AG09309 (cell line): ENCODE data around the gene SNX9.
"Not testable (repeated sequence)": the region's sequence is repeated elsewhere in the genome, so short reads cannot be mapped to it uniquely, and the experiment has no call there.

Source experiments
- DNase-seq: peaks from one replicate; pipeline ENCODE4 v3.0.0-alpha.2; 2010; ENCODE audit warnings: low read depth
- H3K4me3 ChIP-seq: 2 replicates; pipeline ENCODE4 v1.5.1; 2011; ENCODE audit warnings: mild to moderate bottlenecking, low read depth, low read length, moderate library complexity; ENCODE audit not compliant: control insufficient read depth
- TF ChIP-seq, protein P1 (sequence below): IDR thresholded peaks from 2 replicates; pipeline ENCODE4 v1.5.1; 2011; ENCODE audit warnings: mild to moderate bottlenecking, low read depth, low read length, inconsistent platforms; ENCODE audit not compliant: insufficient read depth, control insufficient read depth; ENCODE audit errors: missing control alignments

Gene SNX9

DNA sequence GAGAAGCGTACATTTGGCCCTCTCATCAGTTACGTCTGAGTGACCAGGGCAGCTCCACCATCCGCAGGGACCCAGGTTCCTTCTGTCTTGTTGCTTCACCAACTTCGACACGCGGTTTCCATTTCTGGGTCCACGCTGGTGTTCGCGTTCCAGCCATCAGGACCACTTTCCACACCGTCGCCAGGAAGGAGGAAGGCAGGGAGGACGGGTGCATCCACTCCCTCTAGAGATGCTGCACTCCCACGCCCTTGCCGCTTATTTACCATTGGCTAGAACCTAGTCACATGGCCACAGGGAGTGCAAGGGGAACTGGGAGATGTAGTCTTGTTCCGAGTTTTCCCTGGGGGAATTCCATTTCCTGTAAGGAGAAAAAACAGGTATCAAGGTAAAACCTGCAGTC, 33.2 kb upstream of the SNX9 start:
- TF ChIP-seq, protein P1, sequence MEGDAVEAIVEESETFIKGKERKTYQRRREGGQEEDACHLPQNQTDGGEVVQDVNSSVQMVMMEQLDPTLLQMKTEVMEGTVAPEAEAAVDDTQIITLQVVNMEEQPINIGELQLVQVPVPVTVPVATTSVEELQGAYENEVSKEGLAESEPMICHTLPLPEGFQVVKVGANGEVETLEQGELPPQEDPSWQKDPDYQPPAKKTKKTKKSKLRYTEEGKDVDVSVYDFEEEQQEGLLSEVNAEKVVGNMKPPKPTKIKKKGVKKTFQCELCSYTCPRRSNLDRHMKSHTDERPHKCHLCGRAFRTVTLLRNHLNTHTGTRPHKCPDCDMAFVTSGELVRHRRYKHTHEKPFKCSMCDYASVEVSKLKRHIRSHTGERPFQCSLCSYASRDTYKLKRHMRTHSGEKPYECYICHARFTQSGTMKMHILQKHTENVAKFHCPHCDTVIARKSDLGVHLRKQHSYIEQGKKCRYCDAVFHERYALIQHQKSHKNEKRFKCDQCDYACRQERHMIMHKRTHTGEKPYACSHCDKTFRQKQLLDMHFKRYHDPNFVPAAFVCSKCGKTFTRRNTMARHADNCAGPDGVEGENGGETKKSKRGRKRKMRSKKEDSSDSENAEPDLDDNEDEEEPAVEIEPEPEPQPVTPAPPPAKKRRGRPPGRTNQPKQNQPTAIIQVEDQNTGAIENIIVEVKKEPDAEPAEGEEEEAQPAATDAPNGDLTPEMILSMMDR, result no peak

DNA sequence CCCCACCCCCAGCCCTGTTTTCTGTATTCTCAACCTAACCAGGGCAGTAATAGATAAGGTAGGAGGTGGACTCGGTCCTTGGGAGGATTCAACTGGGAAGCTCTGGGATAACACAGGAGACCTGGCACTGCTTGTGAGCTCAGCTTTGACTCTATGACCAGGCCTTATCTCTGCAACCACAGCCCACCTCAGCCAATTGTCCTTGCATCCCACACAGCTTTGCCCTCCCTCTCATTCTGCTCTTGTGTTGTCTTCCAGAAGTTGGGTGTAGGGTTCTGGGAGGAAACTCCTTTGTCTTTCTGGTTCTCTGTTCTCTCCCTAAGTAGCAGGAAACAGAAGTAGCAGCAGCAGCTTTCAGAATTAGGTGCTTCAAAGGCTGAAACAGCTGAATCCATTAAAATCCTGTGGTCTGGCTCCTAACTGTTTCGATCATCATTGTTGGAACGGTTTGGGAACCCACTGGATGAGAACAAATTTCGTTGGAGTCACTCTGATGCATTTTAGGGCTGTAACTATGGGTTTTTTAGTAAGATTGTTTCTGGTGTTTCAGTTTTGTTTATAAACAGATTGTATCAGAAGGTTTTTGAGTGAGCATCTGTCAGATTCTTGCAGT, 32.4 kb upstream of the SNX9 start:
- no peak overlapping the region for H3K4me3 ChIP-seq
- no peak for DNase-seq
- TF ChIP-seq, protein P1, result no peak

More for the DNA sequence above, 33.2 kb upstream of the SNX9 start:
- H3K4me3 ChIP-seq, result no peak overlapping the region
- no peak for DNase-seq

- no peak for DNase-seq
- no peak overlapping the region for H3K4me3 ChIP-seq
- TF ChIP-seq, protein P1, result no peak
Measured at GRCh38 chr6:157791450-157791849, 31.6 kb upstream of the SNX9 start.

- DNase-seq, result no peak
- no peak overlapping the region for H3K4me3 ChIP-seq
- TF ChIP-seq, protein P1, result no peak
Measured at GRCh38 chr6:157792671-157793070, 30.4 kb upstream of the SNX9 start.

DNA sequence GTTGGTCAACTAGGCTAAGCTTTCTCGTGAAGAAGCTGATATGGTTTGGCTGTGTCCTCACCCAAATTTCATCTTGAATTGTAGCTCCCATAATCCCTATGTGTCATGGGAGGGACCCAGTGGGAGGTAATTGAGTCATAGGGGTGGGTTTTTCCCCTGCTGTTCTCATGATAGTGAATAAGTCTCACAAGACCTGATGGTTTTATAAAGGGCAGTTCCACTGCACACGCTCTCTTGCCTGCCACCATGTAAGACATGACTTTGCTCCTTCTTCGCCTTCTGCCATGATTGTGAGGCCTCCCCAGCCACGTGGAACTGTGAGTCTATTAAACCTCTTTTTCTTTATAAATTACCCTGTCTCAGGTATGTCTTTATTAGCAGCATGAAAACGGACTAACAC, 29.0 kb upstream of the SNX9 start:
- H3K4me3 ChIP-seq, DNase-seq: not testable (repeated sequence)

- no peak overlapping the region for H3K4me3 ChIP-seq
- TF ChIP-seq, protein P1, result no peak
- no peak for DNase-seq
Measured at GRCh38 chr6:157795841-157796240, 27.2 kb upstream of the SNX9 start.

- TF ChIP-seq, protein P1, result no peak
- H3K4me3 ChIP-seq, result no peak overlapping the region
- no peak for DNase-seq
Measured at GRCh38 chr6:157798851-157799250, 24.2 kb upstream of the SNX9 start.

GRCh38 chr6:157799561-157799960, 23.5 kb upstream of the SNX9 start:
- not testable (repeated sequence) for DNase-seq, H3K4me3 ChIP-seq
